ENCODE measurements around the gene SLC24A3.

SLC24A3 gene

DNA sequence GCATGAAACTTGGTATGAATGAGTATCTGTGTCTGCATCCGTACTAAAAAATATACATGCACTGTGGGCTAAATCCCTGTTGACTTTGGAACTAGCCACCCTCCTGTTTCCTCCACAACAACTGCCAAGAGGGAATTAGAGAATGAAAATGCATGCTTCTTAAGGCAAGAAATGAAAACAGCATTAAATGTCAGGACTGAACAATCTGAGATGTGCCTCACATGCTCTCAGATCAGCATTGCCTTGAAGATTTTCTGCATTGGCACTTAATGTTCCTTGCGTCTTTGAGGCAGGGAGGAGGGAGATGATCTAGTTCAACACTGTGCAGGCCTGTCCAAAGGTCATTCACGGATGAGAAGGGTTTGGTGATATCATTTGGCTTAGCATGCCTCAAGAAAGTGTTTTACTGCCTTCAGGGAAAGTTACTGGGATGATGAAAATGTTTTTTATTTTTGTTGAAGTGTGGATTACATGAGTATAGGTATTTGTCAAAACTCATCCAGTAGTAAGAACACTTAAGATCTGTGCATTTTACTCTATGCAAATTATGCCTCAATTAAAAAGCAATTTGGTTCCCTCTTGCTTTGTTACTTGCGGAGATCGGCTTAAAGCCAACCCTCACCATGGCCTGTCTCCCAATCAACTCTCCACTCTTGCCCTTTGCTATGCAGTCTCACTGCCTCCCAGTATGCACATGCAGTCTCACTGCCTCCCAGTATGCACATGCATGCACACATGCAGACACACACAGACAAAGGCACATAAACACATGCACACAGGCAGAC lies 498.1 kb downstream of the SLC24A3 start:
- DNase-seq (ENCODE audit: low spot score): no peak

DNA sequence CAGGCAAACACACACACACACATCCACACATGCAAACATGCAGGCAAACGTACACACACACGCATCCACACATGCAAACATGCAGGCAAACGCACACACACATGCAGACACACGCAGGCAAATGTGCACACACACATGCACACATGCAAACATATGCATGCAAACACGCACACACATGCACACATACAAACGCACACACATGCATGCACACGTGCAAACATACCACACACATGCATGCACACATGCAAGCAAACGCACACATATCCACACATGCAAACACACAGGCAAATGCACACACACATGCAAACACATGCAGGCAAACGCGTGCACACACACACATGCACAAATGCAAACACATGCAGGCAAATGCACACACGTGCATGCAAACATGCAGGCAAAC lies 498.7 kb downstream of the SLC24A3 start:
- no peak for DNase-seq (ENCODE audit: low spot score)

DNA sequence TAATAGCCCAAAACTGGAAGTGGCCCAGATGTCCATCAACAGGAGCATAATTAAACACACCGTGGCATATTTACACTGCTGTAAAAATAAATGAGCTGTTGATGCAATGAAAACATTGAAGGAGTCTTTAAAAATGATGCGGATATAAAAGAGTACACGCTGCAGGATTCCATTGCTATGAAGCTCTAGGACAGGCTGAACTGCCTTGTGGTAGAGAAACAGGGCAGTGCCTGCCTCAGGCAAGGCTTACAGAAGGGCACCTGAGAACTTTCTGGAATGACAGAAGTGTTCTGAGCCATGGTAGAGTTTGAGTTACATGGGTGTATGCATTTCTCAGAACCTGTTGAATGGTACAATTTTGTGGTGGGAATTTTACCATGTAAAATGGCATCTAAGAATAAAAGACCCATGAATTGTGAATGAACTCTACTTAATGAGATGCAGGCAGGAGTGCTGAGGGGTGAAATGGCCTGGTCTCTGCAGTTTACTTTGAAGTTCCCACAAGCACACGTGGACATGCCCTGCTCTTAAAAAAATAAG lies 500.3 kb downstream of the SLC24A3 start:
- no peak for DNase-seq (ENCODE audit: low spot score)

- no peak for DNase-seq (ENCODE audit: low spot score)
These were observed 501.6 kb downstream of the SLC24A3 start for GRCh38 chr20:19713822-19714578.

DNA sequence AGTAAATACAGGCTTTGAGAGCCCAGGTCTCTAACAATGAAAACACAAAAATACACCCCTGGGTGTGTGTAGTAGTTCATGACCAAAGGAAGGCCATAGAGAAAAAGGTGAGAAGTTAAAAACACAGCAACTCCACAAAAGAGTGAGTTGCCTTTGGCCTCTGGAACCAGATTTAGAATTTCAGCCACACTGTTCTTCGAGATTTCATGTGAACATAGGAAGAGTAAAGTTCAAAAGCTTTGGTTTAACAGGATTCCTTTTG lies 502.1 kb downstream of the SLC24A3 start:
- no peak for DNase-seq (ENCODE audit: low spot score)

GRCh38 chr20:19715986-19716385 lies 503.5 kb downstream of the SLC24A3 start:
- DNase-seq (ENCODE audit: low spot score): no peak

GRCh38 chr20:19718880-19719279 lies 506.4 kb downstream of the SLC24A3 start:
- DNase-seq (ENCODE audit: low spot score): no peak

DNA sequence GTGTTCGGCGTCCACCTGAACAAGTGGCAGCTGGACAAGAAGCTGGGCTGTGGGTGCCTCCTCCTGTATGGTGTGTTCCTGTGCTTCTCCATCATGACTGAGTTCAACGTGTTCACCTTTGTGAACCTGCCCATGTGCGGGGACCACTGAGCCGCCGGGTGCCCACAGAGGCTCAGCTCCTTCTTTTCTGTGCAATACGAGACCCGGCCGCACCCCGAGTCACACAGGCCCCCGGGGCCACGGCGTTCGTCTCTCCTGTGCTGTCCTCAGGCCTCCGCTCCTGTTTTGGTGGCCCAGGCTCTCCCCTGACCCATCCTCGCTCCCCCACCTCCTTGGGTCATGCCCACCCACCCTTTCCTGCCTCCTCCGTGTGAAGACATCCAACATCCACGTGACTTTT lies 508.5 kb downstream of the SLC24A3 start:
- DNase-seq (ENCODE audit: low spot score): no peak

DNA sequence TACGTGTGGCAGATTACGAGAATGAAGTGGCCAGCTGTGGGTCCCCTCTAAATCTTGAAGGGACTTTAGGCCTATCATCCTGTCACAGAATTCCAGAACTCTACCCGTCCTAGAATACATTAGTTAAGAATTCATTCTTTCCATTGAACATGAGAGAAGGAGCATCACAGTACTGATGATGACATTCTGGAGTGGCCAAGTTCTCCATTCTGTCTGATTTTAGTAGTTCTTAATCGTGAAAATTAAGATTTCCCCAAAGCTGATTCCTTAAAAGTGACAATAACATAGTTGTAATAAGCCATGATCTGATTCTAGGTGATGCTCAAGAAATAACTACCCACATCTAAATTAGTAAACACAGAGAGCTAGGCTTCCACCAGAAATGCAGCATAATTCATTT lies 510.6 kb downstream of the SLC24A3 start:
- no peak for DNase-seq (ENCODE audit: low spot score)

DNA sequence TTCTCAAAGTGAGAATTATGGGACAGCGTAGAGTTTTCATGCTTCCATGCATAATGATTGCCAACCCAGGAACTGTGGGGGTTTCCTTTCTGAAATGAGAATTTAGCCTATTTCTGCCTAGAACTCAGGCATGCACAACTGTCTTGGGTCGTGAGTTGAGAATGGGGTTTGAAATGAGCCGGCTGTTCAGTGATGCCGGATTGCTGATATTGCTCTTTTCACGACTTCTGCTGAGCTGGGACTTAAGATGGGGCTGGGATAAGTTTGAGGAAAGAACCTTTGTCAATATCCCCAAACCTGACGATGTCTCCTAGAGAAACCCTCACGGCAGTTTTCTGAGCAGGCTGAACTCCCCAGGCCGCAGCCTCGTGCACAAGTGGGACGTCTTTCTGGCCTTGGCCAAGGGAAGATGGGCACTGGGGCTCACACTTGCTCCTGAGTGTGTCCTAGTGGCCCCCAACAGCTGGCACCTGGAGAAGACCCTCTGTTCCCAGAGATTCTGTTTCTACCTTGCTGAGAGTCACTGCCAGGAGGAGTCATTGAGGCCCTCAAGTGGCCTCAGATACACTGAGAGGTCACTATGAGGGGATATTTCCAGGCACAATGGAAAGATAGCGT lies 511.5 kb downstream of the SLC24A3 start:
- DNase-seq (ENCODE audit: low spot score): no peak

- DNase-seq (ENCODE audit: low spot score): no peak
These were observed 512.9 kb downstream of the SLC24A3 start for GRCh38 chr20:19725373-19725772.

GRCh38 chr20:19725814-19726525 lies 513.5 kb downstream of the SLC24A3 start:
- DNase-seq (ENCODE audit: low spot score): no peak

- DNase-seq (ENCODE audit: low spot score): no peak
These were observed 514.9 kb downstream of the SLC24A3 start for GRCh38 chr20:19727251-19727847.

DNA sequence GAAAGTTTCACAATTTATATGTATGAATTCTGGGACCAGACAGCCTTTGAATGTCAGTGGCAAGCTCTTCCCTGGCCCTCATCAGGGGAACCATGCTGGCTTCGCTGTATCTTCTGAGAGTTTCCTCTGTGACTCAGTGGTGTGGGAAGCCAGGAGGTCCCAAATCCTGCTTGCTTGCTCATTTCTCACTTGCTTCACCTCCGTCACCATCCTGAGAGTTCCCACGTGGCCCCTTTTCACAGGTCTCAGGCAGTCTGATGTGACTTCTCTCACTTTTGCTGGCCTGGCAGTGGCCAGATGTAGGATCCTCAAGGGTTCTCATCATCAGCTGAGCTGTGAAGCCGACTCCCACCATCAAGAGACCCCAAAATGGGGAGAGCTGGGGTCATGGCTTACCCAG lies 517.2 kb downstream of the SLC24A3 start:
- DNase-seq (ENCODE audit: low spot score): no peak

GRCh38 chr20:19730706-19731105 lies 518.3 kb downstream of the SLC24A3 start:
- no peak for DNase-seq (ENCODE audit: low spot score)

DNA sequence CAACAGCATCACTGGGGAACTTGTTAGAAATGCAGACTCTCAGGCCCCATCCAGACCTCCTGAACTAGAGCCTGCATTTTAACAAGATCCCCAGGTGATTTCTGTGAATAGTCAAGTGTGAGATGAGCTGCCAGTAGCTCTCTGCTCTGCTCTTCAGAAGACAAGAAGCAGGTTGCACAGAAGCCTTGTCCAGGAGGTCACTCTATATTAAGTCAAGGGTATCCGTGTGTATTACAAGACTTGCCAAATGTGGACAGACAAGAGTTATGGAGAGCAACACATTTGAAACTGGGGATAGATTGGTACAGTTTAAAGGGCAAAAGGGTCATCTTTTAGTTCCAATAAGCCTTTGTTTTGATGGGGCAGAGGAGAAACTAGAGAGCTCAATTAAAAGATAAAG lies 522.4 kb downstream of the SLC24A3 start:
- DNase-seq (ENCODE audit: low spot score): no peak

DNA sequence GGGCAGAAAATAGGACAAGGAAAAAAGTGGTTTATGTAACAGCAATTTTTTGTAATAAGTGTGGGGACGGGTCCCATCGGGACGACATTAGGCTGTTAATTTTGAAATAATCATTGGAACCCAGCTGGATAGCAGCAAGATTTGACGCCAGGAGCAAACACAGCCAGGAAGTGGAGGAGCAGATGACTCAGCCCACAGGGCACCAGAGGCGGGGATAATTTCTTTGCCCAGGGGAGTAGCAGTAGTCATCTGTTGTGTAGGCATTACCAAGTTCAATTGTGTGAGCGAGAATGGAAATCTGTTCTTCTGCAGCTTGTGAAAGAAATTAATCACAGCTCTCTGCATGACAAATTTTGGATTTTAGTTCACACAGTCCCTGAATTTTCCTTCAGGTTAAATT lies 523.0 kb downstream of the SLC24A3 start:
- no peak for DNase-seq (ENCODE audit: low spot score)

DNA sequence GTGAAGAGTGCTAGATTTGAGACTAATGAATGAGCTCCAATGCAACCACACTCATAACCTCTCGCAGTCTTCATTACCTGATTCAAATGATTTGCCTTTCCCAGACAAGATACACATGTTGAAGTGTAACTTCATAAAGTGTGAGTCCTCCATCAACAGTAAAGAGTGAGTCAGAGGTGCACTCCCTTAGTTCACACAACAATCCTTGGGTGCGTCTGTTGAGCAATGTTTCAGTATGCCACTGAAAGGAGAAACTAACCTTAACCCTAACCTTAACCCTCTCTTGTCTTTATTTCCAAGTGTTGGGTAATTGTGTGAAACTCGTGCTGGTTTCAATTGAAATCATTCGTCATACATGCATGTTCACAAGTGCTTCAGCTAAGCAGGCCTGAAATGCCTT lies 524.6 kb downstream of the SLC24A3 start:
- DNase-seq (ENCODE audit: low spot score): no peak

GRCh38 chr20:19738951-19739350 lies 526.5 kb downstream of the SLC24A3 start:
- DNase-seq (ENCODE audit: low spot score): no peak

GRCh38 chr20:19739351-19739750 lies 526.9 kb downstream of the SLC24A3 start:
- DNase-seq (ENCODE audit: low spot score): no peak

DNA sequence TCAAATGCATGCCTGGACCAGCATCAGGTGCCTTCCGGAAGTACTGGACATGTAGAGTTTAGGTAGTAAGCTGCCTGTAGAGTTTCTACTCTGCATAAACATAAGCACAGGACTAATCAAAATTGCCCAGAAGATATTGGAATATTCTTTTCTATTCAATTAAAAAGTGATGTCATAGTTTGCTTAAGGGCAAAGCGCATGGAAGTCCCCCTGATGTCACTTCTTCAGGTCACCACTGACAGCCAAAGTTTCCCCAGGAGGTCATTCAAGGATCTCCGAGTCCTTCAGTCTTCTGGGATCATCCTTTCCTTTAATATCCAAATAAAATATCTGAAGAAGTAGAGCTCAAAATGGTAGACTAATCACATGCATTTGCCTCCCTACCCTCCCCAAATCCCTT lies 528.1 kb downstream of the SLC24A3 start:
- DNase-seq (ENCODE audit: low spot score): no peak

DNA sequence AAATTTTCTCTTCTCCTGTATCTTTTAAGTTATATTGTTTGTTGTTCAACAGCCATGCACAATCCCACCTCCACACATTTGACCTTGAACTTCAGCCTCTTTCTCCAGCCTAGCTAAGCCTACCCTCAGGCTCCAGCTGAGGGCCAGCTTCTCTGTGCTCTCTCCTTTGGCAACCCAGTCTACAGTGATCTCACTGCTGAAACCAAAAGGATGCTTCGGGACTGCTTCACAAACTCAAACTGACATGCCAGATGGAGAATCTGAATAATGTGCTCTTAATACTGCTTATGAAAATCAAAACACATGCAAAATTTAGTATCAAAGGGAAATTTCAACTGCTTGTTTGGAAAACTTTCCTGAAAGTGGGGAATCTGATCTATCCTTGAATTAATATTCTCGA lies 529.5 kb downstream of the SLC24A3 start:
- no peak for DNase-seq (ENCODE audit: low spot score)

Measured in SK-N-DZ (cell line).